Neuronal stem cell (in vitro differentiated cells): ENCODE results near the gene ATF1.

ENCODE experiments used
- DNase-seq: peaks from one replicate; pipeline ENCODE4 v3.0.0-alpha.2; 2013; ENCODE audit warnings: low spot score
- H2AFZ ChIP-seq: one replicate; pipeline ENCODE4 v1.6.1; 2013; ENCODE audit warnings: mild to moderate bottlenecking, low read length, inconsistent platforms
- H2AK5ac ChIP-seq: 2 replicates; pipeline ENCODE4 v1.6.1; 2013; ENCODE audit warnings: low read depth, mild to moderate bottlenecking, inconsistent platforms, low read length, moderate library complexity, mixed read lengths
- H2BK120ac ChIP-seq: 2 replicates; pipeline ENCODE4 v1.6.1; 2013; ENCODE audit warnings: low read depth, mild to moderate bottlenecking, inconsistent platforms, low read length, moderate library complexity, mixed read lengths
- H2BK12ac ChIP-seq: one replicate; pipeline ENCODE4 v1.6.1; 2013; ENCODE audit warnings: low read length, inconsistent platforms
- H2BK15ac ChIP-seq: 2 replicates; pipeline ENCODE4 v1.6.1; 2013; ENCODE audit warnings: mild to moderate bottlenecking, low read length, inconsistent platforms, mixed read lengths
- H2BK5ac ChIP-seq: one replicate; pipeline ENCODE4 v1.6.1; 2013; ENCODE audit warnings: inconsistent platforms, mild to moderate bottlenecking, low read length, moderate library complexity
- H3K14ac ChIP-seq: one replicate; pipeline ENCODE4 v1.6.1; 2013; ENCODE audit warnings: low read length, inconsistent platforms
- H3K18ac ChIP-seq: 2 replicates; pipeline ENCODE4 v1.6.1; 2013; ENCODE audit warnings: low read length, inconsistent platforms
- H3K23ac ChIP-seq: 2 replicates; pipeline ENCODE4 v1.6.1; 2013; ENCODE audit warnings: low read depth, mild to moderate bottlenecking, mixed read lengths, low read length, inconsistent platforms; ENCODE audit not compliant: poor library complexity
- H3K27ac ChIP-seq: replicated peaks from 3 replicates; pipeline ENCODE4 v1.5.1; 2013; ENCODE audit warnings: low read length, inconsistent platforms
- H3K27me3 ChIP-seq, 3 experiments: 2 replicates each; pipeline ENCODE4 v1.6.1; 2013; ENCODE audit warnings: low read length in 3 of 3, mild to moderate bottlenecking in 2 of 3, inconsistent platforms in 1 of 3, low read depth in 1 of 3, mixed read lengths in 1 of 3, moderate library complexity in 1 of 3; ENCODE audit not compliant: control insufficient read depth in 3 of 3, insufficient read depth in 3 of 3
- H3K36me3 ChIP-seq, 2 donors: replicated peaks in 1 of 2; 2 replicates each; pipeline ENCODE4 v1.6.1; 2013; ENCODE audit warnings: low read length in 2 of 2; ENCODE audit not compliant: control insufficient read depth in 2 of 2, insufficient read depth in 2 of 2
- H3K4ac ChIP-seq: 2 replicates; pipeline ENCODE4 v1.6.1; 2013; ENCODE audit warnings: inconsistent platforms, mild to moderate bottlenecking, low read length, moderate library complexity
- H3K4me1 ChIP-seq, 2 donors: 1 replicate in 1 of 2; 2 replicates in 1 of 2; pipeline ENCODE4 v1.6.1; 2013; ENCODE audit warnings: low read length in 2 of 2, low read depth in 1 of 2; ENCODE audit not compliant: control insufficient read depth in 2 of 2, insufficient read depth in 1 of 2
- H3K4me2 ChIP-seq: one replicate; pipeline ENCODE4 v1.6.1; 2013; ENCODE audit warnings: mild to moderate bottlenecking, low read length, inconsistent platforms; ENCODE audit not compliant: insufficient read depth, poor library complexity, severe bottlenecking
- H3K4me3 ChIP-seq, 2 donors: 2 replicates each; pipeline ENCODE4 v1.5.1; 2013; ENCODE audit warnings: low read length in 2 of 2, mild to moderate bottlenecking in 2 of 2, inconsistent platforms in 1 of 2, moderate library complexity in 1 of 2
- H3K79me1 ChIP-seq: one replicate; pipeline ENCODE4 v1.6.1; 2013; ENCODE audit warnings: low read depth, mild to moderate bottlenecking, inconsistent platforms, low read length, moderate library complexity
- H3K9ac ChIP-seq: one replicate; pipeline ENCODE4 v1.6.1; 2013; ENCODE audit warnings: mild to moderate bottlenecking, low read depth, low read length, inconsistent platforms; ENCODE audit not compliant: poor library complexity
- H3K9me3 ChIP-seq, 2 donors: replicated peaks in 1 of 2; 2 replicates each; pipeline versions ENCODE3 to v1.6.1; 2013; ENCODE audit warnings: low read length in 2 of 2, mild to moderate bottlenecking in 2 of 2, inconsistent platforms in 1 of 2, low read depth in 1 of 2, mixed read lengths in 1 of 2, moderate library complexity in 1 of 2; ENCODE audit not compliant: control insufficient read depth in 2 of 2, insufficient read depth in 1 of 2
- H4K8ac ChIP-seq: one replicate; pipeline ENCODE4 v1.6.1; 2013; ENCODE audit warnings: low read depth, mild to moderate bottlenecking, inconsistent platforms, low read length, moderate library complexity
- H4K91ac ChIP-seq: one replicate; pipeline ENCODE4 v1.6.1; 2013; ENCODE audit warnings: low read length, low read depth, mild to moderate bottlenecking, inconsistent platforms; ENCODE audit not compliant: poor library complexity
- WGBS, 2 donors: extraction: QIAGEN DNeasy Blood & Tissue Kit; methylation state at CpG; one replicate each; pipeline ENCODE4 v1.1.7; 2013; ENCODE audit warnings: missing lambda C conversion rate in 2 of 2, mixed read lengths in 1 of 2; ENCODE audit not compliant: insufficient read length in 2 of 2, insufficient replicate concordance in 1 of 2; ENCODE audit errors: extremely low coverage in 2 of 2; 5-methylcytosine and 5-hydroxymethylcytosine counted together

The ATF1 gene

GRCh38 chr12:50824914-50825313 is 61.0 kb downstream of the ATF1 start:
- no CpG with 5 or more reads among the region's 4 CpGs for WGBS, 2 donors
- no peak for DNase-seq

GRCh38 chr12:50825372-50825838 is 61.5 kb downstream of the ATF1 start:
- peaks cover 0 to under 1% of the 10 kb centered on the region in 2 donors for H3K36me3 ChIP-seq
- no peaks in the 10 kb centered on the region for H3K79me1 ChIP-seq
- no peak overlapping the region for H3K4me3 ChIP-seq
- no CpG with 5 or more reads among the region's 2 CpGs for WGBS, 2 donors
- H3K4me1 ChIP-seq, result no peaks in the 10 kb centered on the region
- H3K23ac ChIP-seq, result no peak overlapping the region
- H3K9me3 ChIP-seq, result no peaks in the 10 kb centered on the region
- no peak overlapping the region for H3K9ac ChIP-seq
- no peak overlapping the region for H2BK120ac ChIP-seq
- no peak overlapping the region for H3K4ac ChIP-seq
- no peak overlapping the region for H2BK5ac ChIP-seq
- DNase-seq, result peak; percentile 24
- H3K14ac ChIP-seq, result no peak overlapping the region
- H2BK12ac ChIP-seq, result no peak overlapping the region
- no peak overlapping the region for H2AK5ac ChIP-seq
- H4K91ac ChIP-seq, result no peak overlapping the region
- H2BK15ac ChIP-seq, result no peak overlapping the region
- no peaks in the 10 kb centered on the region for H3K27me3 ChIP-seq
- peak overlapping the region; percentile 14 for H2AFZ ChIP-seq
- H3K4me2 ChIP-seq, result no peak overlapping the region
- no peak overlapping the region for H3K27ac ChIP-seq
- no peak overlapping the region for H4K8ac ChIP-seq
- H3K18ac ChIP-seq, result no peak overlapping the region

More at GRCh38 chr12:50824914-50825313, 61.0 kb downstream of the ATF1 start:
- no peak overlapping the region for H3K18ac ChIP-seq
- H4K8ac ChIP-seq, result no peak overlapping the region
- no peak overlapping the region for H2BK120ac ChIP-seq
- peak overlapping the region; percentile 14 for H2AFZ ChIP-seq
- H3K27ac ChIP-seq, result no peak overlapping the region
- H3K14ac ChIP-seq, result no peak overlapping the region
- no peaks in the 10 kb centered on the region for H3K79me1 ChIP-seq
- no peaks in the 10 kb centered on the region for H3K9me3 ChIP-seq
- H3K9ac ChIP-seq, result no peak overlapping the region
- peaks cover 0 to 5% of the 10 kb centered on the region in 2 donors for H3K36me3 ChIP-seq
- no peak overlapping the region for H4K91ac ChIP-seq
- no peak overlapping the region for H3K4me2 ChIP-seq
- no peak overlapping the region for H2BK5ac ChIP-seq
- H2BK12ac ChIP-seq, result no peak overlapping the region
- H2BK15ac ChIP-seq, result no peak overlapping the region
- no peak overlapping the region for H3K4me3 ChIP-seq
- no peak overlapping the region for H2AK5ac ChIP-seq
- no peak overlapping the region for H3K4ac ChIP-seq
- no peak overlapping the region for H3K23ac ChIP-seq
- no peaks in the 10 kb centered on the region for H3K4me1 ChIP-seq
- no peaks in the 10 kb centered on the region for H3K27me3 ChIP-seq

- Histone ChIP-seq H4K8ac (no peak overlapping the region), H2BK5ac (no peak overlapping the region), H2AFZ (peak overlapping the region; percentile 24), H3K4me3 (no peak overlapping the region), H3K4me2 (no peak overlapping the region), H3K27ac (no peak overlapping the region), H2AK5ac (no peak overlapping the region), H3K9ac (no peak overlapping the region), H2BK12ac (no peak overlapping the region), H2BK120ac (no peak overlapping the region), H3K4ac (no peak overlapping the region), H3K36me3 (no peaks in the 10 kb centered on the region), H2BK15ac (no peak overlapping the region), H4K91ac (no peak overlapping the region), H3K14ac (no peak overlapping the region), H3K23ac (no peak overlapping the region), H3K18ac (no peak overlapping the region), H3K9me3 (peaks cover 3 to 6% of the 10 kb centered on the region in 2 donors), H3K4me1 (no peaks in the 10 kb centered on the region), H3K79me1 (no peaks in the 10 kb centered on the region), H3K27me3 (no peaks in the 10 kb centered on the region)
- no peak for DNase-seq
- no CpG with 5 or more reads among the region's 1 CpG for WGBS, 2 donors
Observed at GRCh38 chr12:50828121-50828520, 64.2 kb downstream of the ATF1 start.

- no CpG with 5 or more reads among the region's 2 CpGs for WGBS, 2 donors
- H3K27ac ChIP-seq, result no peak overlapping the region
- no peak overlapping the region for H3K4me2 ChIP-seq
- no peak overlapping the region for H3K4me3 ChIP-seq
- H3K9ac ChIP-seq, result no peak overlapping the region
- H4K91ac ChIP-seq, result no peak overlapping the region
- H2BK5ac ChIP-seq, result peak overlapping the region; percentile 12
- no peak overlapping the region for H3K18ac ChIP-seq
- no peak overlapping the region for H3K14ac ChIP-seq
- H2AK5ac ChIP-seq, result peak overlapping the region; percentile 57
- H3K27me3 ChIP-seq, result no peaks in the 10 kb centered on the region
- no peak overlapping the region for H2BK12ac ChIP-seq
- no peak overlapping the region for H4K8ac ChIP-seq
- H3K4me1 ChIP-seq, result no peaks in the 10 kb centered on the region
- H3K23ac ChIP-seq, result no peak overlapping the region
- no peaks in the 10 kb centered on the region for H3K79me1 ChIP-seq
- H2BK15ac ChIP-seq, result no peak overlapping the region
- H3K36me3 ChIP-seq, result no peaks in the 10 kb centered on the region
- peaks cover 4 to 11% of the 10 kb centered on the region in 2 donors for H3K9me3 ChIP-seq
- no peak overlapping the region for H2BK120ac ChIP-seq
- no peak overlapping the region for H3K4ac ChIP-seq
- no peak for DNase-seq
- peak overlapping the region; percentile 24 for H2AFZ ChIP-seq
Observed at GRCh38 chr12:50828886-50829285, 65.0 kb downstream of the ATF1 start.
